ENCODE data around the gene UNKL. TPM values are rescaled to one million over a fixed set of nuclear protein-coding genes. Genes with fewer than 3 reads are reported as not detected.
A peak's percentile ranks its signal among the peaks of the same experiment; 100 is the strongest.

The UNKL gene
- total and polyA plus RNA-seq, 7 experiments from 2014 or later = 4.0 to 152 (median 95.3) TPM

DNA sequence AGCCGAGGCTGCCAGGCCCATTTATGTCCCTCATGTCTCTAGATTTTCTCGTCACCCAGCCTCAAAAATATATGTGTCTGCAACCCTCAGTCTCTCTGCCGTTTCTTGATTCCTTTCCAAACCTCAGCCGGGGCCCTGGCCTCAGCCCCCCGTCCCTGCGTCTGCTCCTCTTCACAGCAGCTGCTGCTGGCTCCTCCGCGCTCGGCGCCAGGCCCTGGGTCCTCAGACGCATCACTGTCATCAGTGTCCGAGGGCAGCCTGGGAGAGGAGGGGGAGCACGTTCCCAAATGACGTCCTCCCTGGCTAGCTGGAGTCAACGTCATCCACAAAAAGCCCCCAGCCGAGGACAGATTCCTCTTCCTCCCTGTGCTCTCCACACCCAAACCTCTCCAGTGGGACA is 65.2 kb downstream of the UNKL start:
- CTCF ChIA-PET = interaction anchor here (0.6 kb wide), 1 partner anchor 608 kb away, joined by 3 read pairs; the partner anchor contains the start of gene CIAO3
- no peak for ATAC-seq

DNA sequence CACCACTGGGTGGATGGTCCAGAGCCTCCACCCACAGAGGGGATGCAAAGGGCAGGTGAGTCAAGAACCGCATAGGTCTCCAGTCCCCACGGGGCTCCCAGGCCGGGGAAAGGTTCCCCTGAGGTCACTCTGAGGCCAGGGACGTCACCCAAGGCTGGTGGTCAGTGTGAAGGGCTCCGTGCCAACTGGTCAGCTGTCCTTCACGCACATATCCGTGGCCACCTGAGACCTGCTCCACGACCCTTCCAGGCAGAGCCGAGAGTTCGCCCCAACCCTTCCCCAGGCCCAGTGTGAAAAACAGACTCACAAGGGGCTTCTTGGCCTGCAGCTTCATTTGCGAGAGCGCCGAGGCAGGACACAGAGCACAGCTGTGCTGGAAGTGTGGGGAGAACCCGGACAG is 65.6 kb downstream of the UNKL start:
- Histone ChIP-seq H3K4me1 (ENCODE audit: control insufficient read depth in 2 of 2, insufficient read depth in 2 of 2, low read length in 2 of 2) (peaks cover 13 to 20% of the 10 kb centered on the region in 2 donors), H3K9me3 (ENCODE audit: control insufficient read depth in 2 of 3, low read length in 3 of 3) (no peaks in the 10 kb centered on the region), H3K36me3 (ENCODE audit: control insufficient read depth in 2 of 3, insufficient read depth in 3 of 3, low read length in 3 of 3) (peaks cover 0 to 31% (median 0%) of the 10 kb centered on the region in 3 experiments), H3K4me3 (ENCODE audit: low read length) (no peak overlapping the region), H3K27ac (ENCODE audit: low read depth, low read length) (no peak overlapping the region), H3K27me3 (ENCODE audit: control insufficient read depth in 2 of 2, insufficient read depth in 2 of 2, low read length in 2 of 2) (no peaks in the 10 kb centered on the region)
- peaks cover 0 to 16% (median 0%) of the 10 kb centered on the region in 11 donors for H3K9me3 Mint-ChIP-seq
- ATAC-seq (no peak), DNase-seq (no peak)
- peak overlapping the region in 1 of 10 donors; percentile 29 for H3K4me3 Mint-ChIP-seq
- H3K27ac Mint-ChIP-seq = no peak overlapping the region
- H3K4me1 Mint-ChIP-seq = peaks cover 23 to 32% (median 25%) of the 10 kb centered on the region in 7 donors
- intact Hi-C loops (cut with micrococcal nuclease) = loop anchor here in 1 of 2 donors (10.0 kb wide), 1 partner anchor 426 kb away; the partner anchor contains the start of genes EME2, MRPS34 and NME3
- ChIA-PET CTCF (interaction anchor here (0.6 kb wide), 1 partner anchor 608 kb away, joined by 3 read pairs; the partner anchor contains the start of gene CIAO3), POLR2A (interaction anchor here (1.1 kb wide), 1 partner anchor 17 kb away, joined by 3 read pairs; no protein-coding TSS in a partner anchor)
- peaks cover 0 to 2% (median 0%) of the 10 kb centered on the region in 5 donors for H3K36me3 Mint-ChIP-seq
- peaks cover 0 to 5% (median 0%) of the 10 kb centered on the region in 5 donors for H3K27me3 Mint-ChIP-seq

More for the DNA sequence above, 65.2 kb downstream of the UNKL start:
- H3K4me3 Mint-ChIP-seq = peak overlapping the region in 3 of 10 donors; percentile 4 to 88 (median 29)
- DNase-seq = no peak
- H3K27ac Mint-ChIP-seq = no peak overlapping the region
- Histone ChIP-seq H3K4me3 (ENCODE audit: low read length) (no peak overlapping the region), H3K27ac (ENCODE audit: low read depth, low read length) (no peak overlapping the region), H3K27me3 (ENCODE audit: control insufficient read depth in 2 of 2, insufficient read depth in 2 of 2, low read length in 2 of 2) (no peaks in the 10 kb centered on the region), H3K4me1 (ENCODE audit: control insufficient read depth in 2 of 2, insufficient read depth in 2 of 2, low read length in 2 of 2) (peaks cover 13 to 21% of the 10 kb centered on the region in 2 donors), H3K36me3 (ENCODE audit: control insufficient read depth in 2 of 3, insufficient read depth in 3 of 3, low read length in 3 of 3) (peaks cover 0 to 31% (median 0%) of the 10 kb centered on the region in 3 experiments), H3K9me3 (ENCODE audit: control insufficient read depth in 2 of 3, low read length in 3 of 3) (no peaks in the 10 kb centered on the region)
- POLR2A ChIA-PET = no interaction called here
- H3K36me3 Mint-ChIP-seq = peaks cover 0 to 2% (median 0%) of the 10 kb centered on the region in 5 donors
- peaks cover 0 to 16% (median 0%) of the 10 kb centered on the region in 11 donors for H3K9me3 Mint-ChIP-seq
- H3K4me1 Mint-ChIP-seq = peaks cover 23 to 36% (median 27%) of the 10 kb centered on the region in 7 donors
- intact Hi-C loops (cut with micrococcal nuclease) = loop anchor here in 1 of 2 donors (10.0 kb wide), 1 partner anchor 425 kb away; the partner anchor contains the start of genes EME2, MRPS34 and NME3
- H3K27me3 Mint-ChIP-seq = peaks cover 0 to 5% (median 0%) of the 10 kb centered on the region in 5 donors

- Histone ChIP-seq H3K36me3 (ENCODE audit: control insufficient read depth in 2 of 3, insufficient read depth in 3 of 3, low read length in 3 of 3) (peaks cover 0 to 31% (median 0%) of the 10 kb centered on the region in 3 experiments), H3K27me3 (ENCODE audit: control insufficient read depth in 2 of 2, insufficient read depth in 2 of 2, low read length in 2 of 2) (no peaks in the 10 kb centered on the region), H3K9me3 (ENCODE audit: control insufficient read depth in 2 of 3, low read length in 3 of 3) (no peaks in the 10 kb centered on the region), H3K4me1 (ENCODE audit: control insufficient read depth in 2 of 2, insufficient read depth in 2 of 2, low read length in 2 of 2) (peaks cover 13 to 17% of the 10 kb centered on the region in 2 donors), H3K4me3 (ENCODE audit: low read length) (no peak overlapping the region), H3K27ac (ENCODE audit: low read depth, low read length) (no peak overlapping the region)
- CTCF ChIA-PET = no interaction called here
- ATAC-seq (no peak), DNase-seq (no peak)
- POLR2A ChIA-PET = interaction anchor here (1.1 kb wide), 1 partner anchor 17 kb away, joined by 3 read pairs; no protein-coding TSS in a partner anchor
- Mint-ChIP-seq H3K36me3 (peaks cover 0 to 2% (median 0%) of the 10 kb centered on the region in 5 donors), H3K9me3 (peaks cover 0 to 12% (median 0%) of the 10 kb centered on the region in 11 donors), H3K27me3 (peaks cover 0 to 5% (median 0%) of the 10 kb centered on the region in 5 donors), H3K4me1 (peaks cover 18 to 27% (median 22%) of the 10 kb centered on the region in 7 donors), H3K4me3 (no peak overlapping the region), H3K27ac (no peak overlapping the region)
- intact Hi-C loops (cut with micrococcal nuclease) = loop anchor here in 1 of 2 donors (10.0 kb wide), 1 partner anchor 426 kb away; the partner anchor contains the start of genes EME2, MRPS34 and NME3
Observed at GRCh38 chr16:1348441-1348840, 66.1 kb downstream of the UNKL start.

- Histone ChIP-seq H3K4me3 (ENCODE audit: low read length) (no peak overlapping the region), H3K27ac (ENCODE audit: low read depth, low read length) (no peak overlapping the region), H3K9me3 (ENCODE audit: control insufficient read depth in 2 of 3, low read length in 3 of 3) (no peaks in the 10 kb centered on the region), H3K4me1 (ENCODE audit: control insufficient read depth in 2 of 2, insufficient read depth in 2 of 2, low read length in 2 of 2) (peaks cover 13 to 18% of the 10 kb centered on the region in 2 donors), H3K27me3 (ENCODE audit: control insufficient read depth in 2 of 2, insufficient read depth in 2 of 2, low read length in 2 of 2) (no peaks in the 10 kb centered on the region), H3K36me3 (ENCODE audit: control insufficient read depth in 2 of 3, insufficient read depth in 3 of 3, low read length in 3 of 3) (peaks cover 0 to 31% (median 0%) of the 10 kb centered on the region in 3 experiments)
- Mint-ChIP-seq H3K4me1 (peaks cover 18 to 26% (median 22%) of the 10 kb centered on the region in 7 donors), H3K36me3 (peaks cover 0 to 2% (median 0%) of the 10 kb centered on the region in 5 donors), H3K9me3 (peaks cover 0 to 11% (median 0%) of the 10 kb centered on the region in 11 donors), H3K27me3 (peaks cover 0 to 5% (median 0%) of the 10 kb centered on the region in 5 donors), H3K4me3 (no peak overlapping the region), H3K27ac (no peak overlapping the region)
- DNase-seq (no peak), ATAC-seq (no peak)
- ChIA-PET CTCF (no interaction called here), POLR2A (interaction anchor here (1.1 kb wide), 1 partner anchor 18 kb away, joined by 3 read pairs; no protein-coding TSS in a partner anchor)
- intact Hi-C loops (cut with micrococcal nuclease) = loop anchor here in 1 of 2 donors (10.0 kb wide), 1 partner anchor 427 kb away; the partner anchor contains the start of genes EME2, MRPS34 and NME3
Observed at GRCh38 chr16:1347962-1348361, 66.5 kb downstream of the UNKL start.

DNA sequence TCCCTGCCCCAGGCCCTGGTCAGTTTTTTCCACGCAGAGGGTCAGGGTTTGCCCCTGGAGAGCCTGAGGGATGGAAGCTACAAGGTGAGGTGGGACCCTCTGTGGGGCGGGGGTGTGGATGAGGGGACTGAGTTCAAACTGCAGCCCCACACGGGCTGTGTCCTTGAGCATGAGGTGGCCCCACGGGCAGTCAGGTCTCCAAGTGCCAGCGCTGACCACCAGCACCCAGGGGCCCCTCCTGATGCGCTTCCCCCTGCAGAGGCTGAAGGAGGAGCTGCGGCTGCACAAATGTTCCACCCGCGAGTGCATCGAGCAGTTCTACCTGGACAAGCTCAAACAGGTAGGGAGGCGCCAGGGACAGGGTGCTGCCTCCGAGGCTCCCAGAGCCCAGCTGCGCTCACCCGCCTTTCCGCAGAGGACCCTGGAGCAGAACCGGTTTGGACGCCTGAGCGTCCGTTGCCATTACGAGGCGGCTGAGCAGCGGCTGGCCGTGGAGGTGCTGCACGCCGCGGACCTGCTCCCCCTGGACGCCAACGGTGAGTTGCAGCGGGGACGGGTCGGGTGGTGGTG is 67.1 kb downstream of the UNKL start:
- DNase-seq = no peak
- intact Hi-C loops (cut with micrococcal nuclease) = loop anchor here in 1 of 2 donors (10.0 kb wide), 1 partner anchor 427 kb away; the partner anchor contains the start of genes EME2, MRPS34 and NME3

GRCh38 chr16:1346422-1347285 is 67.8 kb downstream of the UNKL start:
- no peak overlapping the region for H3K4me3 Mint-ChIP-seq
- peaks cover 15 to 21% of the 10 kb centered on the region in 2 donors for H3K4me1 ChIP-seq (ENCODE audit: control insufficient read depth in 2 of 2, insufficient read depth in 2 of 2, low read length in 2 of 2)
- H3K9me3 ChIP-seq (ENCODE audit: control insufficient read depth in 2 of 3, low read length in 3 of 3) = no peaks in the 10 kb centered on the region
- CTCF ChIA-PET = no interaction called here
- H3K27ac Mint-ChIP-seq = no peak overlapping the region
- no peak overlapping the region for H3K4me3 ChIP-seq (ENCODE audit: low read length)
- DNase-seq = no peak
- ATAC-seq = no peak
- H3K36me3 ChIP-seq (ENCODE audit: control insufficient read depth in 2 of 3, insufficient read depth in 3 of 3, low read length in 3 of 3) = peaks cover 0 to 31% (median 0%) of the 10 kb centered on the region in 3 experiments
- peaks cover 0 to 5% (median 0%) of the 10 kb centered on the region in 11 donors for H3K9me3 Mint-ChIP-seq
- intact Hi-C loops (cut with micrococcal nuclease) = loop anchor here in 1 of 2 donors (10.0 kb wide), 1 partner anchor 428 kb away; the partner anchor contains the start of genes EME2, MRPS34 and NME3
- H3K36me3 Mint-ChIP-seq = peaks cover 0 to 2% (median 0%) of the 10 kb centered on the region in 5 donors
- H3K27me3 Mint-ChIP-seq = no peaks in the 10 kb centered on the region
- POLR2A ChIA-PET = no interaction called here
- peaks cover 16 to 28% (median 23%) of the 10 kb centered on the region in 7 donors for H3K4me1 Mint-ChIP-seq
- no peak overlapping the region for H3K27ac ChIP-seq (ENCODE audit: low read depth, low read length)
- no peaks in the 10 kb centered on the region for H3K27me3 ChIP-seq (ENCODE audit: control insufficient read depth in 2 of 2, insufficient read depth in 2 of 2, low read length in 2 of 2)

More for the DNA sequence above, 67.1 kb downstream of the UNKL start:
- ATAC-seq = no peak
- Mint-ChIP-seq H3K4me3 (no peak overlapping the region), H3K4me1 (peaks cover 19 to 26% (median 22%) of the 10 kb centered on the region in 7 donors), H3K9me3 (peaks cover 0 to 8% (median 0%) of the 10 kb centered on the region in 11 donors), H3K36me3 (peaks cover 0 to 2% (median 0%) of the 10 kb centered on the region in 5 donors), H3K27ac (no peak overlapping the region), H3K27me3 (peaks cover 0 to 2% (median 0%) of the 10 kb centered on the region in 5 donors)
- POLR2A ChIA-PET = interaction anchor here (1.1 kb wide), 1 partner anchor 18 kb away, joined by 3 read pairs; no protein-coding TSS in a partner anchor
- Histone ChIP-seq H3K4me3 (ENCODE audit: low read length) (no peak overlapping the region), H3K27me3 (ENCODE audit: control insufficient read depth in 2 of 2, insufficient read depth in 2 of 2, low read length in 2 of 2) (no peaks in the 10 kb centered on the region), H3K36me3 (ENCODE audit: control insufficient read depth in 2 of 3, insufficient read depth in 3 of 3, low read length in 3 of 3) (peaks cover 0 to 31% (median 0%) of the 10 kb centered on the region in 3 experiments), H3K4me1 (ENCODE audit: control insufficient read depth in 2 of 2, insufficient read depth in 2 of 2, low read length in 2 of 2) (peaks cover 11 to 17% of the 10 kb centered on the region in 2 donors), H3K27ac (ENCODE audit: low read depth, low read length) (no peak overlapping the region), H3K9me3 (ENCODE audit: control insufficient read depth in 2 of 3, low read length in 3 of 3) (no peaks in the 10 kb centered on the region)
- CTCF ChIA-PET = no interaction called here

Measured in naive thymus-derived CD4-positive, alpha-beta T cell (primary cell).